ENCODE data around the gene LAMTOR1.

- TF ChIP-seq CTCF (IDR thresholded peaks at IDR 0.05) (no peak), POLR2A (IDR thresholded peaks at IDR 0.05) (no peak)
Measured at GRCh38 chr11:72146625-72147024, 43.5 kb upstream of the LAMTOR1 start.

All from Peyer's patch (tissue), 4 donors.